Smooth muscle cell (in vitro differentiated cells): ENCODE measurements around the gene LTF. TPM values are rescaled to one million over a fixed set of nuclear protein-coding genes. Genes with fewer than 3 reads are reported as not detected.
"Not testable (repeated sequence)": the region's sequence is repeated elsewhere in the genome, so short reads cannot be mapped to it uniquely, and the experiment has no call there.

ENCODE experiments used
- DNase-seq: peaks from one replicate; lab custom pipeline; 2025; ENCODE audit not compliant: unreplicated experiment; lab: John Stamatoyannopoulos, UW
- H2AFZ ChIP-seq: fragments of 200-600 bp; sonication (generic); 2 replicates; pipeline ENCODE4 v1.6.0; 2016; ENCODE audit warnings: antibody characterized with exemption, low read depth, mild to moderate bottlenecking
- H3F3A ChIP-seq: fragments of 200-600 bp; sonication (generic); 2 replicates; pipeline ENCODE4 v1.6.0; 2017; ENCODE audit warnings: antibody characterized with exemption, low read depth
- H3K27ac ChIP-seq: fragments of 200-600 bp; sonication (generic); 2 replicates; pipeline ENCODE4 v1.5.1; 2016; ENCODE audit warnings: low read depth, mild to moderate bottlenecking
- H3K27me3 ChIP-seq: fragments of 200-600 bp; sonication (generic); 2 replicates; pipeline ENCODE4 v1.6.1; 2016; ENCODE audit warnings: low read depth, mild to moderate bottlenecking
- H3K36me3 ChIP-seq: fragments of 200-600 bp; sonication (generic); 2 replicates; pipeline ENCODE4 v1.5.1; 2016; ENCODE audit warnings: low read depth
- H3K4me1 ChIP-seq: fragments of 200-600 bp; sonication (generic); 2 replicates; pipeline ENCODE4 v1.5.1; 2016; ENCODE audit warnings: low read depth
- H3K4me2 ChIP-seq: fragments of 200-600 bp; sonication (generic); 2 replicates; pipeline ENCODE4 v1.6.0; 2016; ENCODE audit warnings: mild to moderate bottlenecking
- H3K4me3 ChIP-seq: fragments of 200-600 bp; sonication (generic); 2 replicates; pipeline ENCODE4 v1.5.1; 2016; ENCODE audit warnings: mild to moderate bottlenecking
- H3K79me2 ChIP-seq: fragments of 200-600 bp; sonication (generic); 2 replicates; pipeline ENCODE4 v1.6.0; 2016; ENCODE audit warnings: low read depth, mild to moderate bottlenecking
- H3K9ac ChIP-seq: fragments of 200-600 bp; sonication (generic); 2 replicates; pipeline ENCODE4 v1.6.0; 2016; ENCODE audit warnings: low read depth
- H3K9me3 ChIP-seq: fragments of 200-600 bp; sonication (generic); replicated peaks from 2 replicates; pipeline ENCODE4 v1.5.1; 2016; ENCODE audit warnings: low read depth
- H4K20me1 ChIP-seq: fragments of 200-600 bp; sonication (generic); 2 replicates; pipeline ENCODE4 v1.6.0; 2016; ENCODE audit warnings: low read depth
- WGBS: methylation state at CpG from one replicate; pipeline ENCODE4 v1.1.7; 2016; ENCODE audit warnings: low lambda C conversion rate; 5-methylcytosine and 5-hydroxymethylcytosine counted together
- polyA plus RNA-seq: library from polyadenylated mRNA; unstranded; fragments of >200 nt; fragmentation: Nextera tagmentation; extraction: Ambion mirVana; gene quantifications from 2 replicates; pipeline ENCODE4 v1.2.1, GENCODE V29; 2016
- total RNA-seq: library from RNA; depleted of rRNA; stranded (reverse); fragments of >200 nt; gene quantifications from 2 replicates; pipeline ENCODE4 v1.2.3, GENCODE V29; 2014
- TF ChIP-seq, protein P1 (sequence below): fragments of 200-600 bp; sonication (generic); IDR thresholded peaks from 2 replicates; pipeline ENCODE4 v1.5.1; 2017; ENCODE audit warnings: borderline replicate concordance, mild to moderate bottlenecking, antibody characterized with exemption; ENCODE audit not compliant: insufficient read depth, poor library complexity, severe bottlenecking

LTF gene
- total and polyA plus RNA-seq, 2 experiments from 2014 or later = not detected

- Histone ChIP-seq H3K36me3 (no peaks in the 10 kb centered on the region), H3K27ac (no peak overlapping the region), H3K4me1 (no peaks in the 10 kb centered on the region), H3K27me3 (peaks cover 91% of the 10 kb centered on the region), H3K9me3 (no peaks in the 10 kb centered on the region), H3K9ac (no peak overlapping the region), H3K4me2 (no peak overlapping the region), H3K4me3 (no peak overlapping the region), H2AFZ (no peak overlapping the region), H3K79me2 (no peaks in the 10 kb centered on the region), H3F3A (peaks cover 3% of the 10 kb centered on the region), H4K20me1 (no peaks in the 10 kb centered on the region)
- DNase-seq = no peak
- WGBS = 80% methylated on average over 11 of the region's 11 CpGs
- TF ChIP-seq, protein P1, sequence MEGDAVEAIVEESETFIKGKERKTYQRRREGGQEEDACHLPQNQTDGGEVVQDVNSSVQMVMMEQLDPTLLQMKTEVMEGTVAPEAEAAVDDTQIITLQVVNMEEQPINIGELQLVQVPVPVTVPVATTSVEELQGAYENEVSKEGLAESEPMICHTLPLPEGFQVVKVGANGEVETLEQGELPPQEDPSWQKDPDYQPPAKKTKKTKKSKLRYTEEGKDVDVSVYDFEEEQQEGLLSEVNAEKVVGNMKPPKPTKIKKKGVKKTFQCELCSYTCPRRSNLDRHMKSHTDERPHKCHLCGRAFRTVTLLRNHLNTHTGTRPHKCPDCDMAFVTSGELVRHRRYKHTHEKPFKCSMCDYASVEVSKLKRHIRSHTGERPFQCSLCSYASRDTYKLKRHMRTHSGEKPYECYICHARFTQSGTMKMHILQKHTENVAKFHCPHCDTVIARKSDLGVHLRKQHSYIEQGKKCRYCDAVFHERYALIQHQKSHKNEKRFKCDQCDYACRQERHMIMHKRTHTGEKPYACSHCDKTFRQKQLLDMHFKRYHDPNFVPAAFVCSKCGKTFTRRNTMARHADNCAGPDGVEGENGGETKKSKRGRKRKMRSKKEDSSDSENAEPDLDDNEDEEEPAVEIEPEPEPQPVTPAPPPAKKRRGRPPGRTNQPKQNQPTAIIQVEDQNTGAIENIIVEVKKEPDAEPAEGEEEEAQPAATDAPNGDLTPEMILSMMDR = no peak
These were observed 59.2 kb downstream of the LTF start for GRCh38 chr3:46405301-46406019.

DNA sequence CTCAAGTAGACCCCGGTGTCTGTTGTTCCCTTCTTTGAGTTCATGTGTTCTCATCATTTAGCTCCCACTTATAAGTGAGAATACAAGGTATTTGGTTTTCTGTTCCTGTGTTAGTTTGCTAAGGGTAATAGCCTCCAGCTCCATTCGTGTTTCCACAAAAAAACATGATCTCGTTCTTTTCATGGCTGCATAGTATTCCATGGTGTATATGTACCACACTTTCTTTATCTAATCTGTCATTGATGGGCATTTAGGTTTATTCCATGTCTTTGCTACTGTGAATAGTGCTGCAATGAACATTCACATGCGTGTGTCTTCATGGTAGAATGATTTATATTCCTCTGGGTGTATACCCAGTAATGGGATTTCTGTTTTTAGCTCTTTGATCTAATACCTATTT, 61.8 kb downstream of the LTF start:
- not testable (repeated sequence) for H3K9me3 ChIP-seq, H3K79me2 ChIP-seq, H4K20me1 ChIP-seq, H3K27ac ChIP-seq, H3K4me3 ChIP-seq, DNase-seq, H3K36me3 ChIP-seq, H3F3A ChIP-seq, H3K4me1 ChIP-seq, H3K4me2 ChIP-seq, H3K9ac ChIP-seq, H2AFZ ChIP-seq
- peaks cover 76% of the 10 kb centered on the region for H3K27me3 ChIP-seq
- WGBS = 94% methylated on average over 4 of the region's 4 CpGs

GRCh38 chr3:46401579-46401978, 63.1 kb downstream of the LTF start:
- H2AFZ ChIP-seq = no peak overlapping the region
- H4K20me1 ChIP-seq = peaks cover 7% of the 10 kb centered on the region
- no peaks in the 10 kb centered on the region for H3K79me2 ChIP-seq
- no peak overlapping the region for H3K4me2 ChIP-seq
- H3K9ac ChIP-seq = no peak overlapping the region
- no peak overlapping the region for H3K4me3 ChIP-seq
- 93% methylated on average over 2 of the region's 2 CpGs for WGBS
- no peak for DNase-seq
- peaks cover 76% of the 10 kb centered on the region for H3K27me3 ChIP-seq
- no peaks in the 10 kb centered on the region for H3K9me3 ChIP-seq
- H3K4me1 ChIP-seq = no peaks in the 10 kb centered on the region
- H3K27ac ChIP-seq = no peak overlapping the region
- TF ChIP-seq, protein P1 = no peak
- no peaks in the 10 kb centered on the region for H3K36me3 ChIP-seq
- H3F3A ChIP-seq = peaks cover 3% of the 10 kb centered on the region

DNA sequence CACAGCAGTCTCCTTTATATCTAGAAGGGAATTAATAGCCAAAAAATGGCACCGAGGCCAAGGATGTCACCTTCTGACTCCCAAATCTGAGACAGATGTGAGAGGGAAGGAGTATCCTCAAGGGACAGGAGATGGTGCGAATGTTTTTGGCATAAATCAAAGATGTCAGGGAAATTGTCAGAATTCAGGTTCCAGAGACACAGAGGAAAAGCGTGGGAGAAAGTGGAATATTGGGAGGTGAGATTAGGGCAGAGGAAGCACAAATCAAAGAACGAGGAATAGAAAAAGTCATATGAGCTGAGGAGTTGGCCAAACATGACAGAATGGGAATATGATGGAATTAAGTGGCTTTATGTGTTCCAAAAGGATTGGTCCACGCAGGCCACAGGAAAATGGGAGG, 63.9 kb downstream of the LTF start:
- Histone ChIP-seq H3K4me1 (no peaks in the 10 kb centered on the region), H3K9me3 (no peaks in the 10 kb centered on the region), H3K79me2 (no peaks in the 10 kb centered on the region), H3K36me3 (no peaks in the 10 kb centered on the region), H2AFZ (no peak overlapping the region), H3K9ac (no peak overlapping the region), H3K27ac (no peak overlapping the region), H3K4me3 (no peak overlapping the region), H4K20me1 (peaks cover 7% of the 10 kb centered on the region), H3K27me3 (peaks cover 76% of the 10 kb centered on the region), H3K4me2 (no peak overlapping the region), H3F3A (peaks cover 3% of the 10 kb centered on the region)
- no peak for DNase-seq
- TF ChIP-seq, protein P1 = no peak
- WGBS = 91% methylated on average over 5 of the region's 5 CpGs
